Kidney glomerular epithelial cell (primary cell): ENCODE data around the gene ARHGAP28.
A peak's percentile ranks its signal among the peaks of the same experiment; 100 is the strongest.

ENCODE experiments used
- DNase-seq: peaks from one replicate; lab custom pipeline; 2025; lab: John Stamatoyannopoulos, UW

Gene ARHGAP28

DNA sequence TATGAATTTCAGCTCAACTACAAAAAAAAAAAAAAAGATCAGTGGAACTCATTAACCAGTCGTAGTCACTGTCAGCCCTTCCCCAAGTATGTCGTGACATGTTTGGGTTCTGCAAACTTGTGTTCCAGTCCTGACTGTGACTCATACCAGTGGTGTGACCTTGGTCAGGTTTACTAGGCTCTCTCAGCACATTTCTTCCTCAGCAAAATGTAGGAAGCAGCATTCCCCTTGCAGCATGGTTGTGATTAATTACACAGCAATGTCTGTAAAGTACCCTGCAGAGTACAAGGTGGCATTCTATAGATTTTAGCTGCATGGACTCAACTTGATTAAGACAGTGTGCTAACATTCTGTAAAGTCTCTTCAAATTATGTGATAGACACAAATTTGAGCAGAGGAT lies 231.1 kb downstream of the ARHGAP28 start:
- peak; percentile 8 for DNase-seq

DNA sequence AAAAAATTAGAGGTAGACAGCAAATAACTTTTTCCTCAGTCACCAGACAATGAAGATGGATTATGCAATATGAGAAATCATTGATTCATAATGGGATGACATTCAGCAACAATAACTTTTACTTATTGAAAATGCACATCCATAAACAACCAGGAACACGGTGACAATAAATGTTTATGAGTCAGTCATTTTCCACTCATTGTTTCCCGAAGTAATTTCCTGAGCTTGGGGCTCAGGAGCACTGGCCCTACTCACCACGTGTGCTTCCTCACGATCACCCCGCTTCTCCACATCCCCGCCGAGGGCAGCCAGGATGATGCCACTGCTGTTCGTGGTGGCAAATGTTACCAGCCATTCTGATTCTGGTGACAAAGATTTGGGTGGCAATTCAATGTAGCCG lies 231.8 kb downstream of the ARHGAP28 start:
- DNase-seq: no peak

DNA sequence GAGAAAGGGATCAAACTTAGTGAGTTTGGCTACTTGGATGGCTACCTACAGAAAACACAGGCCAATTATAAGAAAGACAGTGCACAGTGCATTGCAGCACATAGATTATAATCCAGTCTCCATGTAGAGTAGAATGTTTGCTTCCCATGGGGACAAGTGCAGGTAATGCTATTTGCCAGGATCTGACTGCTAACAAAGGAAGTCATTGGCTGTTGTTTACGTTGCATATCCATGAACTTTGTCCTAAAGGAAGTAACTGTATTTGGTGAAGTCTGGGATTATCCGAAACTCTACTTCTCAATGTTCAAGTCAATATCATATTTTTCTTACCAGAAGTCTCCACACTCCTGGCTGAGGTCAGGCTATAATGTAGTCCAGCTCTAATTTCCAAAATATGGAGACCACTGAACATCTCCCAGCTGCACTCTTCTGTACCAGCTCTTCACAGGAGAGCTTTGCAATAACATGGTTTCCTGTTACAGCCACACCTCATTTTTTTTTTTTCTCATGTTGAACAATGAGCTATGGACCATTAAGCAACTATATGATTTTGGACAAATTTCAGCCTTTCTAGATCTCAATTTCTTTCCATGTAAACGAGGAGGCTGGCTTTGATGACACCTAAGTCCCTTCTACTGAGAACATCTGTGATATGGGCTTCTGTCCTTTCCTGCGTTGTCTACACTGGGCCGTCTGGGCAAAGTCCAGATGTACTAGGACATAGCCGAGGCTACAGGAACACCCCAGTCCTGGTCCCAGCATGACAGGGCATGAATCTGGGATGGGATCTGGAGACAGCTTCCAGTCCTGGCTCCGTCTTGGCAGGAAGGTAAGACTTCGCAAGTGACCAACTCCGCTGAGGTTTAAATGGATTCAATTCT lies 233.3 kb downstream of the ARHGAP28 start:
- no peak for DNase-seq

DNA sequence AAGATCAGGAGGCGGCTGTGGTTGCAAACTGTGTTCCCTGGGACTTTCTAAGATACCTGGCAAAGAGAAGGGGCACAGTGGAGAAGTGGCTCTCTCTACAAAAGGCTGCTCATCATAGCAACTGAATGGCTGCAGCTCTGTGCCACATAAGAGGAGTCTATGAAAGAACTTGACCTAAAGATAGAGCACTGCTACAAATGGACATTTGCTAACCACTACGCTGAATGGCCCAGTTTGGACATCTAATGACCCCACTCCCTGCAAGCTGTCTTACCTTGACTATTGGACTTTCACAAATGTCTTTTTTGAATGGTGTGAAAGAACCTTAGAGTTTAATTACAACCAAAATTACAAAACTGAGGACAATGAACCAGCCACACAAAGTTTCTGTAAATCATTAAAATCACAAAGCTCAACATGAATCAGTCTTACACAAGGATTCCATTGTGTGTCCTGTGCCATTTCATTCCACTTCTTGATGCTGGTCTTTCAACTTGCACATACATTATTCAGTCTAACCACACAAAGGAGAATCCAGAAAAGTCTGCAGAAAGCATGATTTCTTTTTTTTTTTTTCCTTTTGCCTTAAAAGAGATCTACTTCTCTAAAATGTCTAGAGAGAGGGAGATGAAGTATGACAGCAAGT lies 234.1 kb downstream of the ARHGAP28 start:
- DNase-seq: peak; percentile 10
